IMR-90 (cell line): ENCODE measurements around the gene FAM204A. TPM values are rescaled to one million over a fixed set of nuclear protein-coding genes. Genes with fewer than 3 reads are reported as not detected.

Experiments
- ATAC-seq: fragments of 200-7000 bp; cut with Tn5 transposase; 2 replicates; pipeline ENCODE4 v1.9.1; 2020; ENCODE audit warnings: low read depth, mild to moderate bottlenecking, moderate library complexity
- BruUV-seq: library from RNA; stranded (reverse); fragments of 400-500 nt; replicated peaks from 2 replicates; lab custom pipeline; 2021; lab: Mats Ljungman, UMichigan
- CTCF ChIA-PET: fragments of 300-600 bp; formaldehyde crosslinking; extraction: SDS; loops from one replicate; lab custom pipeline; 2021; ENCODE audit warnings: antibody characterized with exemption; lab: Yijun Ruan, JAX
- POLR2A ChIA-PET: fragments of 300-600 bp; sonication (Branson Sonifier 250); formaldehyde crosslinking; loops from one replicate; lab custom pipeline; 2022; ENCODE audit warnings: antibody characterized with exemption; ENCODE audit not compliant: unreplicated experiment; lab: Charles Lee
- DNase-seq: peaks from one replicate; pipeline ENCODE4 v3.0.0; 2013
- H2AFZ ChIP-seq: replicated peaks from 2 replicates; pipeline ENCODE3; 2013; ENCODE audit warnings: low read length, mild to moderate bottlenecking; ENCODE audit not compliant: poor library complexity
- H2AK5ac ChIP-seq: 2 replicates; pipeline ENCODE4 v1.6.1; 2013; ENCODE audit warnings: low read depth, low read length, inconsistent platforms
- H2AK9ac ChIP-seq: replicated peaks from 2 replicates; pipeline ENCODE3; 2013; ENCODE audit warnings: mild to moderate bottlenecking, low read depth, low read length, moderate library complexity; ENCODE audit not compliant: poor library complexity
- H2BK120ac ChIP-seq: 2 replicates; pipeline ENCODE4 v1.6.1; 2013; ENCODE audit warnings: low read depth, low read length, inconsistent platforms
- H2BK15ac ChIP-seq: 3 replicates; pipeline ENCODE4 v1.6.1; 2013; ENCODE audit warnings: low read depth, low read length, inconsistent platforms
- H2BK20ac ChIP-seq: 2 replicates; pipeline ENCODE4 v1.6.1; 2013; ENCODE audit warnings: low read depth, mild to moderate bottlenecking, inconsistent platforms, low read length, moderate library complexity
- H2BK5ac ChIP-seq: 2 replicates; pipeline ENCODE4 v1.6.1; 2013; ENCODE audit warnings: mild to moderate bottlenecking, low read depth, low read length, inconsistent platforms; ENCODE audit not compliant: poor library complexity, severe bottlenecking
- H3K14ac ChIP-seq: replicated peaks from 2 replicates; pipeline ENCODE4 v1.6.1; 2013; ENCODE audit warnings: low read depth, low read length, inconsistent platforms
- H3K18ac ChIP-seq: 2 replicates; pipeline ENCODE4 v1.6.1; 2013; ENCODE audit warnings: low read depth, low read length, control low read depth
- H3K23ac ChIP-seq: 2 replicates; pipeline ENCODE4 v1.6.1; 2013; ENCODE audit warnings: low read depth, low read length, inconsistent platforms
- H3K27ac ChIP-seq: 2 replicates; pipeline ENCODE4 v1.5.1; 2013; ENCODE audit warnings: mild to moderate bottlenecking, control low read depth, low read length; ENCODE audit not compliant: insufficient read depth
- H3K27me3 ChIP-seq: 2 replicates; pipeline ENCODE4 v1.6.1; 2013; ENCODE audit warnings: low read length; ENCODE audit not compliant: control insufficient read depth, insufficient read depth
- H3K36me3 ChIP-seq: 2 replicates; pipeline ENCODE4 v1.6.1; 2013; ENCODE audit warnings: low read length, mixed read lengths; ENCODE audit not compliant: control insufficient read depth, insufficient read depth
- H3K4ac ChIP-seq: 2 replicates; pipeline ENCODE4 v1.6.1; 2013; ENCODE audit warnings: low read depth, low read length, inconsistent platforms
- H3K4me1 ChIP-seq: 2 replicates; pipeline ENCODE4 v1.6.1; 2013; ENCODE audit warnings: low read length, mixed read lengths; ENCODE audit not compliant: control insufficient read depth, insufficient read depth
- H3K4me2 ChIP-seq: 2 replicates; pipeline ENCODE4 v1.6.1; 2013; ENCODE audit warnings: low read depth, mild to moderate bottlenecking, control low read depth, low read length, moderate library complexity
- H3K4me3 ChIP-seq: 2 replicates; pipeline ENCODE4 v1.5.1; 2013; ENCODE audit warnings: low read depth, mild to moderate bottlenecking, control low read depth, low read length, moderate library complexity; ENCODE audit not compliant: insufficient read depth
- H3K56ac ChIP-seq: 2 replicates; pipeline ENCODE4 v1.6.1; 2013; ENCODE audit warnings: low read length, inconsistent platforms; ENCODE audit not compliant: insufficient read depth; ENCODE audit errors: extremely low read depth
- H3K79me1 ChIP-seq, 2 experiments: 2 replicates each; pipeline ENCODE4 v1.6.1; 2013; ENCODE audit warnings: low read length in 2 of 2, inconsistent platforms in 1 of 2, low read depth in 1 of 2
- H3K9ac ChIP-seq: 2 replicates; pipeline ENCODE4 v1.6.1; 2013; ENCODE audit warnings: low read depth, low read length, control low read depth
- H3K9me1 ChIP-seq: 2 replicates; pipeline ENCODE4 v1.6.1; 2013; ENCODE audit warnings: low read length, inconsistent platforms; ENCODE audit not compliant: insufficient read depth
- H3K9me3 ChIP-seq: 2 replicates; pipeline ENCODE4 v1.6.1; 2013; ENCODE audit warnings: low read length; ENCODE audit not compliant: control insufficient read depth, insufficient read depth
- H4K20me1 ChIP-seq: 2 replicates; pipeline ENCODE4 v1.6.1; 2013; ENCODE audit warnings: low read length, inconsistent platforms; ENCODE audit not compliant: insufficient read depth
- H4K5ac ChIP-seq: 2 replicates; pipeline ENCODE4 v1.6.1; 2013; ENCODE audit warnings: mild to moderate bottlenecking, low read depth, low read length, control low read depth
- H4K8ac ChIP-seq, 2 experiments: 2 replicates each; pipeline ENCODE4 v1.6.1; 2013; ENCODE audit warnings: low read depth in 2 of 2, low read length in 2 of 2, control low read depth in 1 of 2, inconsistent platforms in 1 of 2
- H4K91ac ChIP-seq: 2 replicates; pipeline ENCODE4 v1.6.1; 2013; ENCODE audit warnings: low read depth, low read length, inconsistent platforms; ENCODE audit not compliant: insufficient read depth
- CHD1 ChIP-seq: IDR thresholded peaks from 2 replicates; pipeline ENCODE4 v1.6.1; 2012; ENCODE audit warnings: low read depth, low read length, improper control_type of control experiment
- MXI1 ChIP-seq: IDR thresholded peaks from 2 replicates; pipeline ENCODE4 v1.6.1; 2012; ENCODE audit warnings: low read depth, mild to moderate bottlenecking, low read length, moderate library complexity, borderline replicate concordance
- NFE2L2 ChIP-seq: fragments of 150-350 bp; IDR thresholded peaks from 2 replicates; pipeline ENCODE4 v1.6.1; 2016; ENCODE audit warnings: low read depth, mild to moderate bottlenecking, low read length
- RAD21 ChIP-seq: IDR thresholded peaks from 2 replicates; pipeline ENCODE4 v1.6.1; 2012; ENCODE audit warnings: low read length, improper control_type of control experiment
- RFX5 ChIP-seq: IDR thresholded peaks from 2 replicates; pipeline ENCODE4 v1.8.0; 2012; ENCODE audit warnings: low read depth, mild to moderate bottlenecking, low read length, moderate library complexity
- SMC3 ChIP-seq: fragments of 150-350 bp; IDR thresholded peaks from 2 replicates; pipeline ENCODE4 v1.6.1; 2016; ENCODE audit warnings: low read depth, mild to moderate bottlenecking, antibody characterized with exemption, low read length, moderate library complexity
- USF2 ChIP-seq: fragments of 150-350 bp; IDR thresholded peaks from 2 replicates; pipeline ENCODE4 v1.6.1; 2017; ENCODE audit warnings: mild to moderate bottlenecking, antibody characterized with exemption, low read length, low read depth
- dilution Hi-C: fragments of 300-500 bp; cut with HindIII; formaldehyde crosslinking; loops from one replicate; pipeline ENCODE4 v1.14.3; 2018; ENCODE audit warnings: low sequenced_read_pairs; ENCODE audit not compliant: unreplicated experiment
- in situ Hi-C: fragments of 300-500 bp; cut with MboI; formaldehyde crosslinking; loops from 3 replicates; pipeline ENCODE4 v1.14.3; 2019; ENCODE audit warnings: low sequenced_read_pairs, inconsistent platforms, mixed read lengths
- intact Hi-C: fragments of 100-400 bp; cut with micrococcal nuclease; formaldehyde crosslinking; loops from 2 replicates; pipeline ENCODE4 v1.10.0; 2022
- polyA plus RNA-seq, 3 experiments: library from polyadenylated mRNA; depleted of rRNA; stranded (reverse); fragments of >200 nt; gene quantifications; 2 replicates each; pipeline ENCODE4 v1.2.3, GENCODE V29; 2012; ENCODE audit warnings: low replicate concordance in 1 of 3
- total RNA-seq: library from RNA; depleted of rRNA; stranded (reverse); fragments of >200 nt; gene quantifications from 2 replicates; pipeline ENCODE4 v1.2.3, GENCODE V29; 2012

Gene FAM204A
- total and polyA plus RNA-seq, 2 of the 4 experiments (the other 2 are of a cell fraction), result 23.6 to 54.3 TPM

GRCh38 chr10:118278649-118279048, 63.5 kb downstream of the FAM204A start:
- H3K36me3 ChIP-seq, result no peaks in the 10 kb centered on the region
- H3K4me2 ChIP-seq, result no peak overlapping the region
- H3K9me1 ChIP-seq, result no peaks in the 10 kb centered on the region
- no peak overlapping the region for H3K9ac ChIP-seq
- no peak overlapping the region for H2AFZ ChIP-seq
- DNase-seq (no peak), ATAC-seq (no peak)
- no peak overlapping the region for H2BK20ac ChIP-seq
- H3K27ac ChIP-seq, result no peak overlapping the region
- no peak overlapping the region for H4K5ac ChIP-seq
- H3K4me1 ChIP-seq, result no peaks in the 10 kb centered on the region
- in situ Hi-C loops (no loop called here), dilution Hi-C loops (no loop called here), intact Hi-C loops (no loop called here)
- H3K18ac ChIP-seq, result no peak overlapping the region
- H3K14ac ChIP-seq, result no peak overlapping the region
- H2BK15ac ChIP-seq, result no peak overlapping the region
- H2AK9ac ChIP-seq, result no peak overlapping the region
- H3K56ac ChIP-seq, result no peak overlapping the region
- H3K27me3 ChIP-seq, result no peaks in the 10 kb centered on the region
- H3K9me3 ChIP-seq, result no peaks in the 10 kb centered on the region; the same call in 1 of the 2 replicates
- ChIA-PET POLR2A (no interaction called here), CTCF (no interaction called here)
- H3K4ac ChIP-seq, result no peak overlapping the region
- H4K8ac ChIP-seq, result no peak overlapping the region
- H3K79me1 ChIP-seq, result no peaks in the 10 kb centered on the region
- H2BK5ac ChIP-seq, result no peak overlapping the region
- no peak overlapping the region for H3K23ac ChIP-seq
- H2AK5ac ChIP-seq, result no peak overlapping the region
- H4K91ac ChIP-seq, result no peak overlapping the region
- H3K4me3 ChIP-seq, result no peak overlapping the region
- TF ChIP-seq MXI1 (no peak), NFE2L2 (no peak), SMC3 (no peak), RAD21 (no peak), CHD1 (no peak), RFX5 (no peak), USF2 (no peak)
- H4K20me1 ChIP-seq, result no peaks in the 10 kb centered on the region; the same call in 1 of the 2 replicates
- no peak overlapping the region for H2BK120ac ChIP-seq
- BruUV-seq, result no TSS peak
